ENCODE measurements around the gene ZNF710.

DNA sequence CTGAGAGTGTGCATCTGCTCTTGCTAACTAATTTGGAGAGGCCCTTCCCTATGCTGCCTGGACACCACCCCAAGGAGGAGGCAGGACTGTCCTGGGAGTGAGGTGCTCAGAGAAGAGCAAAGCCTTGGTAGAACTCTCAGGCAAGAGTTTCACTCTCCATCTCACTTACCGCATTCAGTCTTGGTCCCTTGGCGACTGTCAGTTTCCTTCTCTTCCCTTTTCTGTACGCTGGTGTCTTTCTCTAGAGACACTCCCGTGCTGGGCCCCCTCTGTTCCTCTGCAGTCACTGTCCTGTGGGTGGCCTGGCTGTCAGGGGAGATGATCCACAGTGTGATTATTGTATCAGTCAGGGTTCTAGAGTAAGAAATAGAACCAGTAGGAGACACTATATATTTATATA, 57.2 kb downstream of the ZNF710 start:
- TF ChIP-seq EZH2 (IDR thresholded peaks at IDR 0.05; ENCODE audit: borderline replicate concordance, low read depth, low read length) (no peak), RFX5 (IDR thresholded peaks at IDR 0.05; ENCODE audit: low read depth, low read length) (no peak), MYC (IDR thresholded peaks at IDR 0.05; ENCODE audit: low read depth, low read length) (no peak), MYC (CRISPR knock-in tag; IDR thresholded peaks at IDR 0.05; ENCODE audit: borderline replicate concordance, low read depth) (no peak), MXI1 (IDR thresholded peaks at IDR 0.05; ENCODE audit: low read depth, low read length) (no peak), BRD4 (IDR thresholded peaks at IDR 0.05) (no peak), MTA3 (IDR thresholded peaks at IDR 0.05; ENCODE audit: borderline replicate concordance) (no peak), RNF2 (IDR thresholded peaks at IDR 0.05) (no peak), TFAM (CRISPR knock-in tag; conservative IDR thresholded peaks at IDR 0.05) (no peak), TCF7L2 (IDR thresholded peaks at IDR 0.05; ENCODE audit: low read depth, low read length) (no peak)
- TF ChIP-seq, protein P1, sequence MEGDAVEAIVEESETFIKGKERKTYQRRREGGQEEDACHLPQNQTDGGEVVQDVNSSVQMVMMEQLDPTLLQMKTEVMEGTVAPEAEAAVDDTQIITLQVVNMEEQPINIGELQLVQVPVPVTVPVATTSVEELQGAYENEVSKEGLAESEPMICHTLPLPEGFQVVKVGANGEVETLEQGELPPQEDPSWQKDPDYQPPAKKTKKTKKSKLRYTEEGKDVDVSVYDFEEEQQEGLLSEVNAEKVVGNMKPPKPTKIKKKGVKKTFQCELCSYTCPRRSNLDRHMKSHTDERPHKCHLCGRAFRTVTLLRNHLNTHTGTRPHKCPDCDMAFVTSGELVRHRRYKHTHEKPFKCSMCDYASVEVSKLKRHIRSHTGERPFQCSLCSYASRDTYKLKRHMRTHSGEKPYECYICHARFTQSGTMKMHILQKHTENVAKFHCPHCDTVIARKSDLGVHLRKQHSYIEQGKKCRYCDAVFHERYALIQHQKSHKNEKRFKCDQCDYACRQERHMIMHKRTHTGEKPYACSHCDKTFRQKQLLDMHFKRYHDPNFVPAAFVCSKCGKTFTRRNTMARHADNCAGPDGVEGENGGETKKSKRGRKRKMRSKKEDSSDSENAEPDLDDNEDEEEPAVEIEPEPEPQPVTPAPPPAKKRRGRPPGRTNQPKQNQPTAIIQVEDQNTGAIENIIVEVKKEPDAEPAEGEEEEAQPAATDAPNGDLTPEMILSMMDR (IDR thresholded peaks at IDR 0.05 in 2 of 3, conservative IDR thresholded peaks at IDR 0.05 in 1 of 3; ENCODE audit: insufficient read depth in 2 of 3, low read depth in 1 of 3, low read length in 3 of 3): no peak

Data from K562 (cell line).